ENCODE data around the gene TXNRD1. TPM values are rescaled to one million over a fixed set of nuclear protein-coding genes. Genes with fewer than 3 reads are reported as not detected.
"Not testable (repeated sequence)": the region's sequence is repeated elsewhere in the genome, so short reads cannot be mapped to it uniquely, and the experiment has no call there.

The TXNRD1 gene
- total RNA-seq, 2 experiments from 2014 or later: 89.0 to 89.5 TPM

DNA sequence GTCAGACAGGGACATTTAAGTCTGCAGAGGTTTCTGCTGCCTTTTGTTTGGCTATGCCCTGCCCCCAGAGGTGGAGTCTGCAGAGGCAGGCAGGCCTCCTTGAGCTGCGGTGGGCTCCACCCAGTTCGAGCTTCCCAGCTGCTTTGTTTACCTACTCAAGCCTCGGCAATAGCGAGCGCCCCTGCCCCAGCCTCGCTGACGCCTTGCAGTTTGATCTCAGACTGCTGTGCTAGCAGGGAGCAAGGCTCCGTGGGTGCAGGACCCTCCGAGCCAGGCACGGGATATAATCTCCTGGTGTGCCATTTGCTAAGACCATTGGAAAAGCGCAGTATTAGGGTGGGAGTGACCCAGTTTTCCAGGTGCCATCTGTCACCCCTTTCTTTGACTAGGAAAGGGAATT lies 178.5 kb downstream of the TXNRD1 start:
- Mint-ChIP-seq H3K9me3 (peaks cover 11% of the 10 kb centered on the region), H3K36me3 (peaks cover 11% of the 10 kb centered on the region)
- ATAC-seq (ENCODE audit: low read depth); H3K27ac Mint-ChIP-seq; POLR2A ChIA-PET; H3K27me3 Mint-ChIP-seq; H3K4me3 Mint-ChIP-seq; DNase-seq; H3K4me1 Mint-ChIP-seq: not testable (repeated sequence)

Other genes starting within 250 kb of the TXNRD1 start
- 10 to 100 TPM; 32.5 to 37.6 TPM for gene TDG, start 249.9 kb upstream of the TXNRD1 start, total RNA-seq
- gene GLT8D2, start 165.6 kb upstream of the TXNRD1 start, total RNA-seq: not detected
- 10 to 100 TPM; 12.7 to 13.5 TPM for gene HCFC2, start 151.2 kb upstream of the TXNRD1 start, total RNA-seq
- 10 to 100 TPM; 24.8 to 28.5 TPM for gene NFYB, start 77.6 kb upstream of the TXNRD1 start, total RNA-seq
- gene EID3, start 88.0 kb downstream of the TXNRD1 start, total RNA-seq: 1 to 10 TPM; 6.9 to 7.3 TPM
- gene CHST11, start 241.2 kb downstream of the TXNRD1 start, total RNA-seq: 10 to 100 TPM; 64.9 to 72.9 TPM